K562 (cell line): ENCODE results near the gene NDUFAF3. TPM values are rescaled to one million over a fixed set of nuclear protein-coding genes. Genes with fewer than 3 reads are reported as not detected.

Experiments
- ATAC-seq: fragments of 200-7000 bp; cut with Tn5 transposase; 3 replicates; pipeline ENCODE4 v1.9.1; 2020; ENCODE audit warnings: moderate library complexity
- Bru-seq: library from RNA; stranded (reverse); fragments of 400-500 nt; gene quantifications from one replicate; lab custom pipeline; 2021; lab: Mats Ljungman, UMichigan
- BruChase-seq, 2 experiments: library from RNA; stranded (reverse); fragments of 400-500 nt; gene quantifications; one replicate each; lab custom pipeline; 2021; lab: Mats Ljungman, UMichigan
- BruUV-seq: library from RNA; stranded (reverse); fragments of 400-500 nt; replicated peaks from 2 replicates; lab custom pipeline; 2021; lab: Mats Ljungman, UMichigan
- CTCF ChIA-PET: fragments of 300-600 bp; formaldehyde crosslinking; extraction: SDS; loops from one replicate; lab custom pipeline; 2021; ENCODE audit warnings: low intra/inter-chr PET ratio; lab: Yijun Ruan, JAX
- POLR2A ChIA-PET: fragments of 300-600, 350-650 bp; sonication (Branson Sonifier 250); formaldehyde crosslinking; extraction: SDS; loops from one replicate; lab custom pipeline; 2021; ENCODE audit warnings: antibody characterized with exemption, inconsistent platforms; lab: Yijun Ruan, JAX
- DNase-seq, 4 experiments: peaks; one replicate each; pipeline versions ENCODE4 v3.0.0 to v3.0.0-alpha.2; 2011 to 2018; ENCODE audit warnings: low spot score in 3 of 4, mixed read lengths in 3 of 4; ENCODE audit errors: extremely low read depth in 1 of 4
- FAIRE-seq: peaks from 2 replicates; lab custom pipeline; 2011; peaks lifted over from hg19 to GRCh38; lab: Jason Lieb, UNC
- H2AFZ ChIP-seq: 2 replicates; pipeline ENCODE4 v1.6.0; 2011; ENCODE audit warnings: low read depth, low read length, control low read depth, inconsistent platforms
- H3K27ac ChIP-seq: fragments of 200-600 bp; 3 replicates; pipeline ENCODE4 v1.8.0; 2011; ENCODE audit warnings: low read depth, mild to moderate bottlenecking, control low read depth, inconsistent platforms, low read length, moderate library complexity, mixed read lengths; ENCODE audit errors: extremely low read depth
- H3K27me3 ChIP-seq, 2 experiments: fragments of 300-600 bp in 1 of 2; 2 replicates in 1 of 2; 3 replicates in 1 of 2; pipeline versions ENCODE4 v1.6.0 to v1.8.0; 2011; ENCODE audit warnings: inconsistent platforms in 2 of 2, low read length in 2 of 2, mild to moderate bottlenecking in 1 of 2, mixed read lengths in 1 of 2, moderate library complexity in 1 of 2; ENCODE audit not compliant: control insufficient read depth in 2 of 2, insufficient read depth in 2 of 2
- H3K36me3 ChIP-seq: fragments of 300-600 bp; 3 replicates; pipeline ENCODE4 v1.8.0; 2011; ENCODE audit warnings: mild to moderate bottlenecking, low read length, inconsistent platforms; ENCODE audit not compliant: control insufficient read depth, insufficient read depth
- H3K4me1 ChIP-seq, 2 experiments: fragments of 200-600 bp in 1 of 2; replicated peaks in 1 of 2; 2 replicates in 1 of 2; 3 replicates in 1 of 2; pipeline versions ENCODE4 v1.5.1 to v1.8.0; 2011; ENCODE audit warnings: inconsistent platforms in 2 of 2, low read length in 2 of 2, mild to moderate bottlenecking in 1 of 2, mixed read lengths in 1 of 2, moderate library complexity in 1 of 2; ENCODE audit not compliant: control insufficient read depth in 2 of 2, insufficient read depth in 2 of 2
- H3K4me2 ChIP-seq: 2 replicates; pipeline ENCODE4 v1.6.1; 2011; ENCODE audit warnings: low read length, control low read depth, inconsistent platforms, mixed read lengths; ENCODE audit not compliant: insufficient read depth
- H3K4me3 ChIP-seq: fragments of 200-600 bp; sonication (generic), shearing (Covaris generic); 2 replicates; pipeline ENCODE4 v1.5.1; 2016; ENCODE audit warnings: control low read depth, inconsistent platforms
- H3K79me2 ChIP-seq: fragments of 200-600 bp; 3 replicates; pipeline ENCODE4 v1.8.0; 2011; ENCODE audit warnings: low read length, inconsistent platforms; ENCODE audit not compliant: control insufficient read depth, insufficient read depth
- H3K9ac ChIP-seq, 2 experiments: 2 replicates each; pipeline versions ENCODE4 v1.6.0 to v1.6.1; 2011; ENCODE audit warnings: low read depth in 2 of 2, low read length in 2 of 2, control low read depth in 1 of 2, inconsistent platforms in 1 of 2, mild to moderate bottlenecking in 1 of 2, mixed read lengths in 1 of 2; ENCODE audit not compliant: insufficient read depth in 1 of 2
- H3K9me1 ChIP-seq: one replicate; pipeline ENCODE4 v1.6.0; 2011; ENCODE audit warnings: inconsistent platforms, mild to moderate bottlenecking, low read length, moderate library complexity; ENCODE audit not compliant: control insufficient read depth, insufficient read depth
- H3K9me3 ChIP-seq: replicated peaks from 2 replicates; pipeline ENCODE4 v1.5.1; 2011; ENCODE audit warnings: low read depth, low read length, inconsistent platforms; ENCODE audit not compliant: control insufficient read depth, insufficient read depth
- H4K20me1 ChIP-seq: replicated peaks from 2 replicates; pipeline ENCODE4 v1.6.1; 2011; ENCODE audit warnings: low read length, inconsistent platforms, mixed read lengths; ENCODE audit not compliant: control insufficient read depth, insufficient read depth
- HBP1 ChIP-seq: fragments of 450-650 bp; formaldehyde crosslinking; IDR thresholded peaks from 2 replicates; pipeline ENCODE4 v1.4.0; 2022; ENCODE audit warnings: missing genetic modification characterization
- ILF3 ChIP-seq: fragments of 450-650 bp; IDR thresholded peaks from 2 replicates; pipeline ENCODE4 v1.6.1; 2018; ENCODE audit warnings: antibody characterized with exemption, mild to moderate bottlenecking, moderate library complexity, borderline replicate concordance
- MECOM ChIP-seq: fragments of 250-450 bp; sonication (Bioruptor Pico); IDR thresholded peaks from 2 replicates; pipeline ENCODE4 v1.8.0; 2022; ENCODE audit warnings: inconsistent platforms
- MTA3 ChIP-seq: fragments of 450-650 bp; formaldehyde crosslinking; IDR thresholded peaks from 2 replicates; pipeline ENCODE4 v1.6.1; 2017; ENCODE audit warnings: mild to moderate bottlenecking, borderline replicate concordance
- NELFE ChIP-seq: IDR thresholded peaks from 2 replicates; pipeline ENCODE4 v1.6.1; 2011; ENCODE audit warnings: mild to moderate bottlenecking; ENCODE audit not compliant: insufficient read depth, insufficient read length
- SNRNP70 ChIP-seq: fragments of 200-400 bp; formaldehyde crosslinking; optimal IDR thresholded peaks from 2 replicates; pipeline ENCODE3; 2017; ENCODE audit warnings: low read depth, low read length
- TCF7L2 ChIP-seq: fragments of 150-350 bp; IDR thresholded peaks from 2 replicates; pipeline ENCODE4 v1.6.1; 2016; ENCODE audit warnings: low read depth, mild to moderate bottlenecking, low read length, moderate library complexity
- ZFP36 ChIP-seq: fragments of 150-350 bp; IDR thresholded peaks from 2 replicates; pipeline ENCODE4 v1.6.1; 2018; ENCODE audit warnings: low read length, low read depth; ENCODE audit not compliant: partially characterized antibody
- ZKSCAN1 ChIP-seq: fragments of 150-350 bp; IDR thresholded peaks from 2 replicates; pipeline ENCODE4 v1.6.1; 2016; ENCODE audit warnings: low read depth, low read length
- ZNF639 ChIP-seq, 2 experiments: fragments of 200-800 bp in 1 of 2; sonication (Bioruptor generic) in 1 of 2; sonication (generic) in 1 of 2; formaldehyde crosslinking in 1 of 2; IDR thresholded peaks in 1 of 2; conservative IDR thresholded peaks in 1 of 2; 2 replicates each; pipeline versions ENCODE4 v1.5.0 to v1.6.1; 2016 to 2020; ENCODE audit warnings: missing compliant biosample characterization in 1 of 2, missing genetic modification characterization in 1 of 2, missing genetic modification reagents in 1 of 2
- WGBS: fragments of 100-300 bp; shearing (Covaris generic); methylation state at CpG from one replicate; pipeline ENCODE4 v1.1.6; 2016; ENCODE audit warnings: low coverage, mixed read lengths; ENCODE audit not compliant: insufficient coverage; ENCODE audit errors: missing lambda C conversion rate; 5-methylcytosine and 5-hydroxymethylcytosine counted together
- in situ Hi-C: fragments of 300-500 bp; cut with MboI; formaldehyde crosslinking; loops from 4 replicates; pipeline ENCODE4 v1.15.0; 2018; ENCODE audit warnings: inconsistent platforms, mixed read lengths
- intact Hi-C: fragments of 100-400 bp; cut with micrococcal nuclease; formaldehyde crosslinking; loops from 2 replicates; pipeline ENCODE4 v1.14.2; 2022
- long read RNA-seq, 3 experiments: library from polyadenylated mRNA in 2 of 3; library from RNA in 1 of 3; unstranded in 2 of 3; stranded (forward) in 1 of 3; transcript quantifications; one replicate each; pipeline ENCODE4 v2.0.0, GENCODE V29; 2019 to 2022
- polyA minus RNA-seq, 3 experiments: library from RNA; depleted of rRNA, polyadenylated mRNA; stranded (reverse); fragments of >200 nt; gene quantifications; 2 replicates each; pipeline ENCODE4 v1.2.3, GENCODE V29; 2011
- polyA plus RNA-seq, 8 experiments: library from polyadenylated mRNA; depleted of rRNA in 4 of 8; stranded (reverse) in 5 of 8; unstranded in 3 of 8; fragments of >200 nt; fragmentation: Nextera tagmentation in 2 of 8; fragmentation: Illumina TruSeq in 1 of 8; extraction: Ambion mirVana in 2 of 8; extraction: Trizol in 1 of 8; gene quantifications; 2 replicates each; pipeline versions ENCODE4 v1.2.1 to v1.2.3, GENCODE V29; 2011 to 2014; ENCODE audit warnings: inconsistent platforms in 1 of 8, missing spikeins in 1 of 8
- total RNA-seq, 7 experiments: library from RNA; depleted of rRNA in 6 of 7; stranded (reverse); fragments of >200 nt in 6 of 7; fragmentation: Illumina TruSeq in 2 of 7; extraction: Trizol in 2 of 7; gene quantifications; 2 replicates each; pipeline versions ENCODE4 v1.2.1 to v1.2.3, GENCODE V29; 2011 to 2021; ENCODE audit warnings: low replicate concordance in 1 of 7
- TF ChIP-seq, protein P1 (sequence below): fragments of 250-450 bp; sonication (Bioruptor Pico); IDR thresholded peaks from 2 replicates; pipeline ENCODE4 v1.6.1; 2021; ENCODE audit warnings: mild to moderate bottlenecking

NDUFAF3 gene
- total RNA-seq (2011; cell fraction: chromatin; rRNA removed; ENCODE audit: low replicate concordance), result 14.7 and 50.3 TPM in 2 replicates
- 65.5 and 74.9 TPM in 2 replicates for total RNA-seq (2011; cell fraction: nucleolus; rRNA removed)
- total RNA-seq (2011; cell fraction: nucleoplasm; rRNA removed), result 27.9 and 29.3 TPM in 2 replicates
- 127 and 133 TPM in 2 replicates for total RNA-seq (2014; rRNA removed)
- total RNA-seq (2014; rRNA removed; fragmentation: Illumina TruSeq; extraction: Trizol), result 17.9 and 22.4 TPM in 2 replicates
- 26.5 and 27.7 TPM in 2 replicates for total RNA-seq (2015; rRNA removed; fragmentation: Illumina TruSeq; extraction: Trizol)
- 73.3 and 77.2 TPM in 2 replicates for total RNA-seq (2021)
- polyA plus RNA-seq (2011; rRNA removed), result 22.5 and 25.1 TPM in 2 replicates
- polyA plus RNA-seq (2011; cell fraction: cytosol; rRNA removed), result 36.7 and 88.5 TPM in 2 replicates
- 21.1 and 28.5 TPM in 2 replicates for polyA plus RNA-seq (2011; cell fraction: nucleus; rRNA removed)
- 62.2 and 78.2 TPM in 2 replicates for polyA plus RNA-seq (2012)
- polyA plus RNA-seq (2014; fragmentation: Illumina TruSeq; extraction: Trizol), result 39.8 and 49.8 TPM in 2 replicates
- polyA plus RNA-seq (2014; fragmentation: Nextera tagmentation; extraction: Ambion mirVana), result 10 to 100 TPM; 17.0 to 36.3 TPM
- 64.6 and 75.9 TPM in 2 replicates for polyA plus RNA-seq (2014; rRNA removed)
- 9.4 and 16.0 TPM in 2 replicates for polyA minus RNA-seq (2011; rRNA and poly(A)+ RNA removed)
- polyA minus RNA-seq (2011; cell fraction: cytosol; rRNA and poly(A)+ RNA removed), result 24.0 and 27.2 TPM in 2 replicates
- 42.8 and 44.3 TPM in 2 replicates for polyA minus RNA-seq (2011; cell fraction: nucleus; rRNA and poly(A)+ RNA removed)
- percentile 80 among the genes with signal in this experiment for Bru-seq, nascent RNA
- BruChase-seq, experiment 1, labeled RNA remaining after a 2-hour chase, result percentile 66 among the genes with signal in this experiment
- BruChase-seq, experiment 2, labeled RNA remaining after a 6-hour chase, result percentile 62 among the genes with signal in this experiment
- long read RNA-seq, experiment 1, transcript NDUFAF3-202 (5 exons, 2,012 nt), result major isoform, 126 of 173 reads
- long read RNA-seq, experiment 1, partial matches to known transcripts, result 13 of 173 reads
- long read RNA-seq, experiment 1, other reads (novel, unspliced or antisense), result 26 of 173 reads
- long read RNA-seq, experiment 2, transcript NDUFAF3-202 (5 exons, 2,012 nt), result major isoform, 80 of 87 reads
- long read RNA-seq, experiment 2, partial matches to known transcripts, result 2 of 87 reads
- long read RNA-seq, experiment 2, other reads (novel, unspliced or antisense), result 3 of 87 reads
- long read RNA-seq, experiment 3, transcript NDUFAF3-202 (5 exons, 2,012 nt), result major isoform, 78 of 93 reads
- long read RNA-seq, experiment 3, partial matches to known transcripts, result 3 of 93 reads
- long read RNA-seq, experiment 3, other reads (novel, unspliced or antisense), result 11 of 93 reads

GRCh38 chr3:49021813-49022687 lies at the start of gene NDUFAF3:
NDUFAF3 (plus strand) TSS chr3:49022121; CDS start chr3:49022145, 24 bp downstream.
- Histone ChIP-seq H3K9me3 (no peaks in the 10 kb centered on the region), H3K9ac (peak within 1 kb of the TSS; percentile 98 to 99), H3K36me3 (peaks cover 47% of the 10 kb centered on the region; the same call in 2 of the 3 replicates), H3K4me2 (peak within 1 kb of the TSS; percentile 92), H3K4me1 (peaks cover 14 to 67% of the 10 kb centered on the region in 2 experiments; a peak in 4 of 5 replicates), H4K20me1 (peaks cover 19% of the 10 kb centered on the region), H3K27me3 (no peaks in the 10 kb centered on the region), H3K9me1 (peaks cover 9% of the 10 kb centered on the region), H3K4me3 (peak within 1 kb of the TSS; percentile 74), H3K79me2 (peaks cover 88% of the 10 kb centered on the region), H3K27ac (peak within 1 kb of the TSS; percentile 99), H2AFZ (peak within 1 kb of the TSS; percentile 72)
- TSS peak; percentile 47 for BruUV-seq
- no peak for FAIRE-seq
- ChIA-PET CTCF (no interaction called here), POLR2A (interaction anchor here (0.6 to 8.4 kb wide), 13 partner anchors 7 to 463 kb away, joined by 3 to 104 read pairs (median 3); partner anchors contain the start of genes ARIH2, QRICH1 and WDR6)
- WGBS, result 2% methylated on average over 37 of the region's 83 CpGs
- peak; percentile 74 to 91 (median 77) for DNase-seq
- in situ Hi-C loops, result no loop called here
- intact Hi-C loops, result loop anchor here (10.0 kb wide), 1 partner anchor 143 kb away; the partner anchor contains the start of gene CCDC71
- peak; percentile 76 for ATAC-seq
- TF ChIP-seq ZKSCAN1, result no peak
- TF ChIP-seq HBP1 (CRISPR knock-in tag), result no peak
- TF ChIP-seq, protein P1, sequence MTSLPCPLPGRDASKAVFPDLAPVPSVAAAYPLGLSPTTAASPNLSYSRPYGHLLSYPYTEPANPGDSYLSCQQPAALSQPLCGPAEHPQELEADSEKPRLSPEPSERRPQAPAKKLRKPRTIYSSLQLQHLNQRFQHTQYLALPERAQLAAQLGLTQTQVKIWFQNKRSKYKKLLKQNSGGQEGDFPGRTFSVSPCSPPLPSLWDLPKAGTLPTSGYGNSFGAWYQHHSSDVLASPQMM (CRISPR knock-in tag), result no peak
- no peak for TF ChIP-seq TCF7L2
- TF ChIP-seq ZNF639 (CRISPR knock-in tag; conservative IDR thresholded peaks at IDR 0.05 in 1 of 2, IDR thresholded peaks at IDR 0.05 in 1 of 2), result peak in 1 of 2 experiments; percentile 90; a peak in 2 of 4 replicates
- no peak for TF ChIP-seq ZFP36
- no peak; the same call in 1 of the 2 replicates for TF ChIP-seq MTA3
- TF ChIP-seq SNRNP70, result no peak
- TF ChIP-seq NELFE, result no peak
- no peak for TF ChIP-seq MECOM
- TF ChIP-seq ILF3, result no peak
